Endothelial cell of umbilical vein (primary cell): ENCODE data around the gene CLSTN1. TPM values are rescaled to one million over a fixed set of nuclear protein-coding genes. Genes with fewer than 3 reads are reported as not detected.

ENCODE experiments used
- BruUV-seq: library from RNA; stranded (reverse); fragments of 400-500 nt; replicated peaks from 2 replicates; lab custom pipeline; 2021; lab: Mats Ljungman, UMichigan
- CTCF ChIA-PET: fragments of 300-600, 350-600 bp; sonication (Branson Sonifier 250); formaldehyde crosslinking; loops from one replicate; lab custom pipeline; 2021; ENCODE audit warnings: antibody characterized with exemption, inconsistent platforms; lab: Charles Lee
- POLR2A ChIA-PET: fragments of 300-600, 350-600 bp; sonication (Branson Sonifier 250); formaldehyde crosslinking; loops from one replicate; lab custom pipeline; 2021; ENCODE audit warnings: antibody characterized with exemption, inconsistent platforms; lab: Charles Lee
- DNase-seq: peaks from one replicate; pipeline ENCODE4 v3.0.0-alpha.2; 2011; ENCODE audit warnings: low read depth, low spot score
- FAIRE-seq: peaks from 2 replicates; lab custom pipeline; 2011; peaks lifted over from hg19 to GRCh38; lab: Jason Lieb, UNC
- H2AFZ ChIP-seq: 2 replicates; pipeline ENCODE4 v1.6.0; 2012; ENCODE audit warnings: low read depth, low read length, control low read depth, inconsistent platforms
- H3K27ac ChIP-seq: 2 replicates; pipeline ENCODE4 v1.5.1; 2011; ENCODE audit warnings: low read depth, mild to moderate bottlenecking, control low read depth, low read length, moderate library complexity; ENCODE audit not compliant: insufficient read depth
- H3K27me3 ChIP-seq, 2 experiments: 2 replicates each; pipeline versions ENCODE4 v1.6.0 to v1.6.1; 2011; ENCODE audit warnings: low read length in 2 of 2, mixed read lengths in 1 of 2; ENCODE audit not compliant: control insufficient read depth in 2 of 2, insufficient read depth in 2 of 2
- H3K36me3 ChIP-seq, 2 experiments: 2 replicates in 1 of 2; 3 replicates in 1 of 2; pipeline ENCODE4 v1.5.1; 2011; ENCODE audit warnings: low read length in 2 of 2, mild to moderate bottlenecking in 1 of 2, moderate library complexity in 1 of 2; ENCODE audit not compliant: control insufficient read depth in 2 of 2, insufficient read depth in 2 of 2; ENCODE audit errors: extremely low read depth in 1 of 2
- H3K4me1 ChIP-seq: 3 replicates; pipeline ENCODE4 v1.5.1; 2011; ENCODE audit warnings: mild to moderate bottlenecking, low read length; ENCODE audit not compliant: control insufficient read depth, insufficient read depth; ENCODE audit errors: extremely low read depth
- H3K4me2 ChIP-seq: 2 replicates; pipeline ENCODE4 v1.6.1; 2011; ENCODE audit warnings: low read length, control low read depth, mixed read lengths; ENCODE audit not compliant: insufficient read depth
- H3K4me3 ChIP-seq, 3 experiments: fragments of 200-600 bp in 1 of 3; sonication (generic), shearing (Covaris generic) in 1 of 3; replicated peaks in 1 of 3; 2 replicates each; pipeline ENCODE4 v1.5.1; 2011 to 2016; ENCODE audit warnings: control low read depth in 3 of 3, low read length in 3 of 3, mild to moderate bottlenecking in 2 of 3, inconsistent platforms in 1 of 3, low read depth in 1 of 3, moderate library complexity in 1 of 3; ENCODE audit not compliant: insufficient read depth in 1 of 3
- H3K79me2 ChIP-seq: 2 replicates; pipeline ENCODE4 v1.6.0; 2012; ENCODE audit warnings: low read length, inconsistent platforms; ENCODE audit not compliant: control insufficient read depth, insufficient read depth
- H3K9ac ChIP-seq: replicated peaks from 2 replicates; pipeline ENCODE3; 2011; ENCODE audit warnings: low read length, control low read depth; ENCODE audit not compliant: insufficient read depth; ENCODE audit errors: extremely low read depth
- H3K9me1 ChIP-seq: replicated peaks from 3 replicates; pipeline ENCODE4 v1.6.0; 2011; ENCODE audit warnings: mild to moderate bottlenecking, low read length; ENCODE audit not compliant: control insufficient read depth, insufficient read depth; ENCODE audit errors: extremely low read depth
- H3K9me3 ChIP-seq: replicated peaks from 2 replicates; pipeline ENCODE4 v1.5.1; 2012; ENCODE audit warnings: low read length, inconsistent platforms; ENCODE audit not compliant: control insufficient read depth, insufficient read depth
- H4K20me1 ChIP-seq: replicated peaks from 2 replicates; pipeline ENCODE3; 2011; ENCODE audit warnings: mild to moderate bottlenecking, low read length; ENCODE audit not compliant: control insufficient read depth, insufficient read depth; ENCODE audit errors: extremely low read depth
- CTCF ChIP-seq, 2 donors: IDR thresholded peaks; 1 replicate in 1 of 2; 2 replicates in 1 of 2; pipeline ENCODE4 v1.5.1; 2011; ENCODE audit warnings: low read length in 2 of 2, mild to moderate bottlenecking in 2 of 2, moderate library complexity in 2 of 2, control low read depth in 1 of 2, inconsistent platforms in 1 of 2, low read depth in 1 of 2; ENCODE audit not compliant: insufficient read depth in 1 of 2; ENCODE audit errors: extremely low read depth in 1 of 2
- EZH2 ChIP-seq: IDR thresholded peaks from 2 replicates; pipeline ENCODE4 v1.6.1; 2012; ENCODE audit warnings: borderline replicate concordance, low read depth, mild to moderate bottlenecking, moderate library complexity, low read length, inconsistent platforms; ENCODE audit not compliant: severe bottlenecking
- FOS ChIP-seq: IDR thresholded peaks from 2 replicates; pipeline ENCODE4 v1.6.1; 2011; ENCODE audit warnings: mild to moderate bottlenecking, low read length, moderate library complexity, borderline replicate concordance; ENCODE audit not compliant: insufficient read depth
- GATA2 ChIP-seq: IDR thresholded peaks from 2 replicates; pipeline ENCODE4 v1.7.0; 2011; ENCODE audit warnings: low read depth, mild to moderate bottlenecking, moderate library complexity, mixed read lengths, low read length; ENCODE audit not compliant: insufficient read length, insufficient read depth
- JUN ChIP-seq: IDR thresholded peaks from 2 replicates; pipeline ENCODE4 v1.6.1; 2011; ENCODE audit warnings: borderline replicate concordance, low read depth; ENCODE audit not compliant: insufficient read length, insufficient read depth
- MAX ChIP-seq: IDR thresholded peaks from 2 replicates; pipeline ENCODE4 v1.6.1; 2011; ENCODE audit not compliant: insufficient read depth, insufficient read length
- MYC ChIP-seq: IDR thresholded peaks from one replicate; pipeline ENCODE4 v1.6.1; 2011; ENCODE audit warnings: mild to moderate bottlenecking, low read depth, low read length
- POLR2A ChIP-seq: IDR thresholded peaks from 2 replicates; pipeline ENCODE4 v1.6.1; 2012; ENCODE audit warnings: low read depth, mild to moderate bottlenecking, control low read depth, low read length
- POLR2AphosphoS5 ChIP-seq: IDR thresholded peaks from 2 replicates; pipeline ENCODE4 v1.6.1; 2012; ENCODE audit warnings: low read depth, mild to moderate bottlenecking, control low read depth, low read length, moderate library complexity; ENCODE audit not compliant: insufficient read depth
- dilution Hi-C: fragments of 300-500 bp; cut with MboI; formaldehyde crosslinking; loops from one replicate; pipeline ENCODE4 v1.15.0; 2019; ENCODE audit warnings: low sequenced_read_pairs; ENCODE audit not compliant: extremely low pct_ligation_motif_present
- intact Hi-C: fragments of 100-400 bp; cut with micrococcal nuclease; formaldehyde crosslinking; loops from one replicate; pipeline ENCODE4 v1.10.0; 2022
- polyA plus RNA-seq, 4 experiments: library from polyadenylated mRNA; depleted of rRNA in 3 of 4; stranded (reverse) in 3 of 4; unstranded in 1 of 4; fragments of >200 nt; gene quantifications; 2 replicates each; pipeline versions ENCODE4 v1.2.1 to v1.2.3, GENCODE V29; 2011 to 2012; ENCODE audit warnings: missing spikeins in 1 of 4
- total RNA-seq: library from RNA; stranded (reverse); gene quantifications from 2 replicates; pipeline ENCODE4 v1.2.3, GENCODE V29; 2021

CLSTN1 gene
- total and polyA plus RNA-seq, 2 donors (not counting 3 experiments of a cell fraction or from before 2014, with no cell fraction given), result 49.1 to 130 TPM

- H3K79me2 ChIP-seq, result no peaks in the 10 kb centered on the region
- intact Hi-C loops (no loop called here), dilution Hi-C loops (no loop called here)
- DNase-seq (no peak), FAIRE-seq (peak; percentile 28)
- BruUV-seq, result no TSS peak
- H3K4me2 ChIP-seq, result no peak overlapping the region
- no peaks in the 10 kb centered on the region for H3K27me3 ChIP-seq
- POLR2A ChIA-PET, result no interaction called here
- CTCF ChIA-PET, result interaction anchor here (0.9 to 1.0 kb wide), 2 partner anchors 11 to 19 kb away, joined by 3 to 4 read pairs; no protein-coding TSS in a partner anchor
- H4K20me1 ChIP-seq, result no peaks in the 10 kb centered on the region
- H3K4me1 ChIP-seq, result no peaks in the 10 kb centered on the region
- no peaks in the 10 kb centered on the region for H3K36me3 ChIP-seq
- H2AFZ ChIP-seq, result peak overlapping the region; percentile 54
- H3K4me3 ChIP-seq, result no peak overlapping the region
- TF ChIP-seq MAX (no peak), FOS (peak; percentile 17), CTCF (IDR thresholded peaks at IDR 0.05; ENCODE audit: extremely low read depth in 1 of 2, insufficient read depth in 1 of 2, low read depth in 1 of 2, low read length in 2 of 2) (no peak), EZH2 (no peak), POLR2AphosphoS5 (no peak)
- H3K9ac ChIP-seq, result no peak overlapping the region
- no peaks in the 10 kb centered on the region for H3K9me1 ChIP-seq
- H3K9me3 ChIP-seq, result no peaks in the 10 kb centered on the region
- no peak overlapping the region for H3K27ac ChIP-seq
Measured at GRCh38 chr1:9700340-9700739, 123.4 kb downstream of the CLSTN1 start.

- DNase-seq (no peak), FAIRE-seq (peak; percentile 33)
- H3K4me3 ChIP-seq, result no peak overlapping the region
- H3K27me3 ChIP-seq, result no peaks in the 10 kb centered on the region
- no peak overlapping the region for H3K4me2 ChIP-seq
- H3K4me1 ChIP-seq, result no peaks in the 10 kb centered on the region
- H3K36me3 ChIP-seq, result no peaks in the 10 kb centered on the region
- no peaks in the 10 kb centered on the region for H3K9me1 ChIP-seq
- H3K27ac ChIP-seq, result no peak overlapping the region
- ChIA-PET POLR2A (no interaction called here), CTCF (interaction anchor here (0.8 kb wide), 1 partner anchor 73 kb away, joined by 3 read pairs; no protein-coding TSS in a partner anchor)
- H3K9ac ChIP-seq, result no peak overlapping the region
- no peaks in the 10 kb centered on the region for H3K79me2 ChIP-seq
- BruUV-seq, result no TSS peak
- intact Hi-C loops (no loop called here), dilution Hi-C loops (no loop called here)
- H2AFZ ChIP-seq, result no peak overlapping the region
- no peaks in the 10 kb centered on the region for H3K9me3 ChIP-seq
- TF ChIP-seq EZH2 (no peak), MYC (no peak), FOS (no peak), POLR2A (no peak), JUN (no peak), CTCF (IDR thresholded peaks at IDR 0.05; ENCODE audit: extremely low read depth in 1 of 2, insufficient read depth in 1 of 2, low read depth in 1 of 2, low read length in 2 of 2) (no peak), GATA2 (no peak), MAX (no peak), POLR2AphosphoS5 (no peak)
- no peaks in the 10 kb centered on the region for H4K20me1 ChIP-seq
Measured at GRCh38 chr1:9699361-9699760, 124.4 kb downstream of the CLSTN1 start.
